GM12875 (cell line): ENCODE results near the gene SMIM32.

Experiments
- H3K4me3 ChIP-seq: one replicate; pipeline ENCODE4 v1.5.1; 2011; ENCODE audit warnings: low read depth, low read length, control low read depth
- CTCF ChIP-seq: IDR thresholded peaks from 2 replicates; pipeline ENCODE4 v1.5.1; 2011; ENCODE audit warnings: low read depth, mild to moderate bottlenecking, control low read depth, inconsistent platforms, low read length, moderate library complexity, borderline replicate concordance; ENCODE audit not compliant: insufficient read depth

Gene SMIM32

DNA sequence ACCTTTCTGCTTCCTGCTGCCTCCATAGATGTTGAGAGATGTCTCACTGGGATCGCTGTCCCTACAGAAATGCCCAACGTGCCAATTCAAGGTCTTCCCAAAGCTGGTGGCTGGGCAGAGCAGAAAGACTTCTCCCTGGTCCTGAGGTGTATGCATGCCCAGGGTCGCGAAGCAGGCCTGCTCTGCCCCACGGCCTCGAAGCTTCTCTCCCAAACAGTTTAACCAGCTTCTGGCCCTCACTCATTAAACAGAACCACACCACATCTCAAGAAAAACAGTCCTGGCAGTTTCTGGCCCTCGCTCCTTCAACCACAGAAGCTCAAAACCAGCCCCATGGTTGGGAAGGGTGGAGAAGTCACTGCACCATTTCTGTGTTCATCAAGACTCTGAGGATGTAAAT is 14.7 kb upstream of the SMIM32 start:
- no peak overlapping the region for H3K4me3 ChIP-seq
- TF ChIP-seq CTCF: no peak

DNA sequence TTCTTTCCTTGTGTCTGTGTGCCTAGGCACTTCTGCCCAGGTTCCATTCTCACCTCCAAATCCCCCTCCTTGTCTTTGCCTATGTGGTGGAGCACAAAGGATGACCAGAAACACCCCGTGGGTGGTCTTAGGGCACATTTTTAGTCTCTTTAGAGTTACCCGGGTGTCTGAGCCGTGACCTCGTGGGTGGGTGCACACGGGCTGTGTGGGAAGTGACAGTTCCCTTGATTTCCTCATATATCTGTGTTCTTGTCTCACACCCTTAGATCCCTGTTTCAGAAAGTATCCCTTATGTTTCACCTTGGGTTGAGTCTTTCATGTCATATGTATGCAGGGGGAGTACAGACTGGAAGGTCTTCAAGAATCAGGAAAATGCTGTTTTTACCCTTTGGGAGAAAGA is 13.4 kb upstream of the SMIM32 start:
- H3K4me3 ChIP-seq: no peak overlapping the region
- no peak for TF ChIP-seq CTCF

GRCh38 chr5:136205941-136206340 is 13.0 kb upstream of the SMIM32 start:
- H3K4me3 ChIP-seq: no peak overlapping the region
- no peak for TF ChIP-seq CTCF

DNA sequence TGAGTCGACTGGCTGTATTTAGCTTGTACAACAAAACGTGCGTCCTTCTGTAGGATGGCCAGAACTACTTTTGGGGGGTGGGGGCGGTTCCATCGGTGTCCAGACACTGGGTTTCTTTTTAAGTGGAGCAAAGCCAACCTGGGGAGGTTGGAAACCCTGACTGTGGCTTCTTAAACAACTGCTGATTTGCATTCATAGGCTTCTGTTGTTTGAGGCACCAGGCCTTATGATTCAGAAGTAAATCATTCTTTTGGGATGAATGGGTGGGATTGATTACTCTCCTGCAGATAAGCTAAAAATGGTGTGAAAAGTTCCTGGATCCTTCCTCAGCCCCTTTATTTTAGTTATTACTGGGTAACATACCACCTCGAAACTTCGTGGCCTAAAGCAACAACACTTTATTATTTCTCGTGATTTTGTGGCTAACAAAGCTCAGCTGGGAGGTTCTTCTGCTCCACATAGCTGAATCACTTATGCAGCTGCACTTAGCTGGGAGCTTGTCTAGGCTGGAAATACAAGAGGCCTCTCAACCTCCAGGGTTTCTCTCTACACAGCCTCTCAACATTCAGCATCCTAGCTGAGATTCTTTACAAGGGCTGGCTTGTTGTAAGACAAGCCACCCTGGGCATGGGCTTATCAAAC is 12.2 kb upstream of the SMIM32 start:
- H3K4me3 ChIP-seq: no peak overlapping the region
- TF ChIP-seq CTCF: no peak

GRCh38 chr5:136203303-136203922 is 10.5 kb upstream of the SMIM32 start:
- no peak overlapping the region for H3K4me3 ChIP-seq
- TF ChIP-seq CTCF: no peak

DNA sequence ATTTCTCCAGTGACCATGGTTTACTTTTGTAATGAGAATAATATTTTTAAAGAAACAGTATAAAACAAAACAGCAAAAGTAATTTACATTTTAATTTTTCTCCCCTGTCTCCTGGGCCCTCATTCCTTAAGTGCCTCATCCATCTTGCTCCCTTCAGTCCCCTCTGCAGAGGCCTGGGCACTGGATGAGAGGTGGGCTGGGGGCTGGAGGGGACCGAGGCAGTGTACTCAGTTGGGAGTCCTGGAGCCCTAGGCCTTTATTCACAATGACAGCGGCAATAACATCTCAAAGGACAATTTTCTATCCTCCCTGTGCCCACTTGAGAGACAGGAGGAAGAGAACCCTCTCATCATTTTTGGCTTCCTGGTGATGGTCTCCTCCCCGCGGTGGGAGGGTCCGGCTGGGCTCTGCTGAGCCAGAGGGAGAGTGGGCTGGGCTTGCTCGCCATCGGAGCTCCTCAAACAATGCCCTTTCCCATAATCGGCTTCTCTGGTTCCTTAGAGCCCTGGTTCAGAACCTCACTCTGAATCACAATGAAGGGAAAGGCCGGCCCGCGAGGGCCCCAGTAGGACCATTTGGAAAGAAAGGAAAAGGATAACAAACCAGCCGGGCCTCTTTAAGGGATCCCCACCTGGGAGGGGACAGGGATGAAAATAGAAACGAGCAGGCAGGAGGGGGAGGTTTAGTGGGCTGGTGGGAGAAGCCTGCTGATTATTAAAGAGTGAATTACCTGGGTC is 9.7 kb upstream of the SMIM32 start:
- no peak for TF ChIP-seq CTCF
- no peak overlapping the region for H3K4me3 ChIP-seq
